HL-60 (cell line): ENCODE results near the gene RDH16.

Experiments used
- DNase-seq, 2 experiments: peaks; one replicate each; pipeline ENCODE4 v3.0.0-alpha.2; 2010 to 2020; ENCODE audit warnings: low read depth in 1 of 2, low spot score in 1 of 2
- H3K27ac ChIP-seq: fragments of 250-450 bp; sonication (Bioruptor Pico); replicated peaks from 2 replicates; pipeline ENCODE4 v1.5.1; 2020; ENCODE audit warnings: mild to moderate bottlenecking, moderate library complexity
- H3K27me3 ChIP-seq: fragments of 250-450 bp; sonication (Bioruptor Pico); 2 replicates; pipeline ENCODE4 v1.5.1; 2021; ENCODE audit warnings: mild to moderate bottlenecking, moderate library complexity; ENCODE audit not compliant: insufficient read depth, poor library complexity, severe bottlenecking
- H3K4me3 ChIP-seq: replicated peaks from 2 replicates; pipeline ENCODE4 v1.5.1; 2011; ENCODE audit warnings: mild to moderate bottlenecking, control low read depth, low read length; ENCODE audit not compliant: insufficient read depth
- GABPA ChIP-seq: IDR thresholded peaks from 2 replicates; pipeline ENCODE4 v1.6.1; 2012; ENCODE audit warnings: low read depth
- POLR2AphosphoS5 ChIP-seq: IDR thresholded peaks from 2 replicates; pipeline ENCODE4 v1.6.1; 2012; ENCODE audit warnings: low read depth
- SPI1 ChIP-seq: IDR thresholded peaks from 2 replicates; pipeline ENCODE4 v1.6.1; 2012; ENCODE audit warnings: low read depth, mild to moderate bottlenecking, borderline replicate concordance
- TF ChIP-seq, protein P1 (sequence below): IDR thresholded peaks from one replicate; pipeline ENCODE4 v1.5.1; 2011; ENCODE audit warnings: low read length, control low read depth, inconsistent platforms; ENCODE audit not compliant: insufficient read depth
- TF ChIP-seq, protein P2 (sequence below): IDR thresholded peaks from 2 replicates; pipeline ENCODE4 v1.6.1; 2012; ENCODE audit warnings: low read depth; ENCODE audit not compliant: insufficient replicate concordance

RDH16 gene

GRCh38 chr12:56931474-56931978 lies 25.9 kb downstream of the RDH16 start:
- Histone ChIP-seq H3K27ac (peak overlapping the region; percentile 85), H3K4me3 (no peak overlapping the region), H3K27me3 (no peaks in the 10 kb centered on the region)
- DNase-seq = peak; percentile 84 to 88
- TF ChIP-seq SPI1 (peak; percentile 89), GABPA (0 out of 2 replicates have a peak, but pooled peaks have one; percentile 27), POLR2AphosphoS5 (no peak)
- TF ChIP-seq, protein P1, sequence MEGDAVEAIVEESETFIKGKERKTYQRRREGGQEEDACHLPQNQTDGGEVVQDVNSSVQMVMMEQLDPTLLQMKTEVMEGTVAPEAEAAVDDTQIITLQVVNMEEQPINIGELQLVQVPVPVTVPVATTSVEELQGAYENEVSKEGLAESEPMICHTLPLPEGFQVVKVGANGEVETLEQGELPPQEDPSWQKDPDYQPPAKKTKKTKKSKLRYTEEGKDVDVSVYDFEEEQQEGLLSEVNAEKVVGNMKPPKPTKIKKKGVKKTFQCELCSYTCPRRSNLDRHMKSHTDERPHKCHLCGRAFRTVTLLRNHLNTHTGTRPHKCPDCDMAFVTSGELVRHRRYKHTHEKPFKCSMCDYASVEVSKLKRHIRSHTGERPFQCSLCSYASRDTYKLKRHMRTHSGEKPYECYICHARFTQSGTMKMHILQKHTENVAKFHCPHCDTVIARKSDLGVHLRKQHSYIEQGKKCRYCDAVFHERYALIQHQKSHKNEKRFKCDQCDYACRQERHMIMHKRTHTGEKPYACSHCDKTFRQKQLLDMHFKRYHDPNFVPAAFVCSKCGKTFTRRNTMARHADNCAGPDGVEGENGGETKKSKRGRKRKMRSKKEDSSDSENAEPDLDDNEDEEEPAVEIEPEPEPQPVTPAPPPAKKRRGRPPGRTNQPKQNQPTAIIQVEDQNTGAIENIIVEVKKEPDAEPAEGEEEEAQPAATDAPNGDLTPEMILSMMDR = no peak

GRCh38 chr12:56930241-56930640 lies 27.2 kb downstream of the RDH16 start:
- TF ChIP-seq POLR2AphosphoS5 (no peak), SPI1 (no peak), GABPA (no peak)
- TF ChIP-seq, protein P1 = no peak
- TF ChIP-seq, protein P2, sequence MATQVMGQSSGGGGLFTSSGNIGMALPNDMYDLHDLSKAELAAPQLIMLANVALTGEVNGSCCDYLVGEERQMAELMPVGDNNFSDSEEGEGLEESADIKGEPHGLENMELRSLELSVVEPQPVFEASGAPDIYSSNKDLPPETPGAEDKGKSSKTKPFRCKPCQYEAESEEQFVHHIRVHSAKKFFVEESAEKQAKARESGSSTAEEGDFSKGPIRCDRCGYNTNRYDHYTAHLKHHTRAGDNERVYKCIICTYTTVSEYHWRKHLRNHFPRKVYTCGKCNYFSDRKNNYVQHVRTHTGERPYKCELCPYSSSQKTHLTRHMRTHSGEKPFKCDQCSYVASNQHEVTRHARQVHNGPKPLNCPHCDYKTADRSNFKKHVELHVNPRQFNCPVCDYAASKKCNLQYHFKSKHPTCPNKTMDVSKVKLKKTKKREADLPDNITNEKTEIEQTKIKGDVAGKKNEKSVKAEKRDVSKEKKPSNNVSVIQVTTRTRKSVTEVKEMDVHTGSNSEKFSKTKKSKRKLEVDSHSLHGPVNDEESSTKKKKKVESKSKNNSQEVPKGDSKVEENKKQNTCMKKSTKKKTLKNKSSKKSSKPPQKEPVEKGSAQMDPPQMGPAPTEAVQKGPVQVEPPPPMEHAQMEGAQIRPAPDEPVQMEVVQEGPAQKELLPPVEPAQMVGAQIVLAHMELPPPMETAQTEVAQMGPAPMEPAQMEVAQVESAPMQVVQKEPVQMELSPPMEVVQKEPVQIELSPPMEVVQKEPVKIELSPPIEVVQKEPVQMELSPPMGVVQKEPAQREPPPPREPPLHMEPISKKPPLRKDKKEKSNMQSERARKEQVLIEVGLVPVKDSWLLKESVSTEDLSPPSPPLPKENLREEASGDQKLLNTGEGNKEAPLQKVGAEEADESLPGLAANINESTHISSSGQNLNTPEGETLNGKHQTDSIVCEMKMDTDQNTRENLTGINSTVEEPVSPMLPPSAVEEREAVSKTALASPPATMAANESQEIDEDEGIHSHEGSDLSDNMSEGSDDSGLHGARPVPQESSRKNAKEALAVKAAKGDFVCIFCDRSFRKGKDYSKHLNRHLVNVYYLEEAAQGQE = no peak
- Histone ChIP-seq H3K27me3 (no peaks in the 10 kb centered on the region), H3K27ac (no peak overlapping the region), H3K4me3 (no peak overlapping the region)
- DNase-seq = no peak

- TF ChIP-seq, protein P2 = no peak
- TF ChIP-seq GABPA (no peak), POLR2AphosphoS5 (no peak), SPI1 (no peak)
- TF ChIP-seq, protein P1 = no peak
- Histone ChIP-seq H3K27ac (no peak overlapping the region), H3K27me3 (no peaks in the 10 kb centered on the region), H3K4me3 (no peak overlapping the region)
- no peak for DNase-seq
These were observed 27.6 kb downstream of the RDH16 start for GRCh38 chr12:56929780-56930179.

DNA sequence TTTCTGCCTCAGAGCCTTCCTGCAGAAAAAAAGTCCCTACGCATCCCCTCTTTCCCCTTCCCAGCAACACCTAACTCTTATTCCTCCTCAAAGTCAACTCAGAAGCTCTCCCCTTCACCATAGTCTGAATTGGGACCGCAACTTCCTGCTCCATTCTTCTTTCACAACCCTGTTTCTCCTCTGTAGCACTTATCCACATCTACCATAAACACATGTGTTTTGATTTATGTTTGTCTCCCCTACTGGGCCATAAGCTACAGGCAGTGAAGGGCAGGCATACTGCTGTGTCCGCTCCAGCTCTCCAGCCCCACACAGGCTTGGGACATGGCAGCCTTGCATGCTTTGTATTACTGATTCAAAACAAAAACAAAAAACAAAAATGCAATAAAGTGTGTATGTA lies 29.1 kb downstream of the RDH16 start:
- TF ChIP-seq, protein P2 = no peak
- TF ChIP-seq POLR2AphosphoS5 (no peak), SPI1 (no peak), GABPA (no peak)
- TF ChIP-seq, protein P1 = no peak
- peak in 1 of 2 experiments; percentile 23 for DNase-seq
- Histone ChIP-seq H3K27me3 (no peaks in the 10 kb centered on the region), H3K4me3 (no peak overlapping the region), H3K27ac (no peak overlapping the region)
